H9 (cell line): ENCODE data around the gene EPAS1. TPM values are rescaled to one million over a fixed set of nuclear protein-coding genes. Genes with fewer than 3 reads are reported as not detected.

ENCODE experiments used
- DNase-seq: peaks from one replicate; pipeline ENCODE4 v3.0.0-alpha.2; 2017
- H2AFZ ChIP-seq: one replicate; pipeline ENCODE4 v1.6.1; 2013; ENCODE audit warnings: mild to moderate bottlenecking, low read length, control low read depth, moderate library complexity
- H2AK5ac ChIP-seq: 2 replicates; pipeline ENCODE4 v1.6.1; 2013; ENCODE audit warnings: low read length, control low read depth, mixed read lengths; ENCODE audit not compliant: insufficient read length
- H2BK120ac ChIP-seq: one replicate; pipeline ENCODE4 v1.6.1; 2013; ENCODE audit warnings: low read depth, mild to moderate bottlenecking, low read length, control low read depth, inconsistent platforms; ENCODE audit not compliant: poor library complexity, severe bottlenecking
- H2BK12ac ChIP-seq: 2 replicates; pipeline ENCODE4 v1.6.1; 2013; ENCODE audit warnings: low read length, control low read depth, mixed read lengths, low read depth; ENCODE audit not compliant: insufficient read length
- H2BK15ac ChIP-seq: 2 replicates; pipeline ENCODE4 v1.6.1; 2013; ENCODE audit warnings: low read depth, low read length, control low read depth
- H2BK20ac ChIP-seq: one replicate; pipeline ENCODE4 v1.6.1; 2013; ENCODE audit warnings: low read depth, mild to moderate bottlenecking, low read length, control low read depth, inconsistent platforms; ENCODE audit not compliant: poor library complexity, severe bottlenecking
- H2BK5ac ChIP-seq: 2 replicates; pipeline ENCODE4 v1.6.1; 2013; ENCODE audit warnings: low read length, control low read depth, mixed read lengths; ENCODE audit not compliant: insufficient read length
- H3K14ac ChIP-seq: 2 replicates; pipeline ENCODE4 v1.6.1; 2013; ENCODE audit warnings: low read length, control low read depth; ENCODE audit not compliant: insufficient read depth
- H3K18ac ChIP-seq: 2 replicates; pipeline ENCODE4 v1.6.1; 2013; ENCODE audit warnings: low read depth, mild to moderate bottlenecking, mixed read lengths, low read length, control low read depth; ENCODE audit not compliant: insufficient read length
- H3K23ac ChIP-seq: 2 replicates; pipeline ENCODE4 v1.6.1; 2013; ENCODE audit warnings: low read length, control low read depth, mixed read lengths, low read depth; ENCODE audit not compliant: insufficient read length
- H3K23me2 ChIP-seq: 2 replicates; pipeline ENCODE4 v1.6.1; 2013; ENCODE audit warnings: low read depth, mild to moderate bottlenecking, mixed read lengths, low read length, control low read depth; ENCODE audit not compliant: insufficient read length, poor library complexity, severe bottlenecking
- H3K27ac ChIP-seq: 2 replicates; pipeline ENCODE4 v1.5.1; 2013; ENCODE audit warnings: low read length, control low read depth, mixed read lengths, low read depth; ENCODE audit not compliant: insufficient read length
- H3K27me3 ChIP-seq: 2 replicates; pipeline ENCODE4 v1.6.1; 2013; ENCODE audit warnings: low read length, control low read depth, inconsistent platforms; ENCODE audit not compliant: insufficient read depth
- H3K4ac ChIP-seq: 2 replicates; pipeline ENCODE4 v1.6.1; 2013; ENCODE audit warnings: low read depth, mild to moderate bottlenecking, control low read depth, inconsistent platforms, low read length, moderate library complexity
- H3K4me1 ChIP-seq: 2 replicates; pipeline ENCODE4 v1.6.1; 2013; ENCODE audit warnings: low read length, control low read depth, inconsistent platforms; ENCODE audit not compliant: insufficient read depth
- H3K4me2 ChIP-seq: 2 replicates; pipeline ENCODE4 v1.6.1; 2013; ENCODE audit warnings: low read length, control low read depth, mixed read lengths; ENCODE audit not compliant: insufficient read length, insufficient read depth
- H3K56ac ChIP-seq: 2 replicates; pipeline ENCODE4 v1.6.1; 2013; ENCODE audit warnings: low read depth, mild to moderate bottlenecking, mixed read lengths, low read length, control low read depth; ENCODE audit not compliant: insufficient read length
- H3K79me1 ChIP-seq: 2 replicates; pipeline ENCODE4 v1.6.1; 2013; ENCODE audit warnings: low read depth, mild to moderate bottlenecking, moderate library complexity, low read length, control low read depth, inconsistent platforms; ENCODE audit not compliant: insufficient read depth, poor library complexity, severe bottlenecking
- H3K79me2 ChIP-seq: 2 replicates; pipeline ENCODE4 v1.6.1; 2013; ENCODE audit warnings: low read length, control low read depth, inconsistent platforms; ENCODE audit not compliant: insufficient read depth
- H3K9ac ChIP-seq: 2 replicates; pipeline ENCODE4 v1.6.1; 2013; ENCODE audit warnings: low read length, control low read depth, mixed read lengths; ENCODE audit not compliant: insufficient read length; ENCODE audit errors: extremely low read depth
- H3K9me3 ChIP-seq: one replicate; pipeline ENCODE4 v1.6.1; 2013; ENCODE audit warnings: low read depth, low read length, inconsistent platforms; ENCODE audit not compliant: control insufficient read depth
- H3T11ph ChIP-seq: one replicate; pipeline ENCODE4 v1.6.1; 2013; ENCODE audit warnings: mild to moderate bottlenecking, low read length, control low read depth, inconsistent platforms
- H4K20me1 ChIP-seq: one replicate; pipeline ENCODE4 v1.6.1; 2013; ENCODE audit not compliant: control insufficient read depth, insufficient read length, insufficient read depth
- H4K5ac ChIP-seq: 2 replicates; pipeline ENCODE4 v1.6.1; 2013; ENCODE audit warnings: low read depth, mild to moderate bottlenecking, mixed read lengths, low read length, control low read depth; ENCODE audit not compliant: insufficient read length
- H4K8ac ChIP-seq: replicated peaks from 2 replicates; pipeline ENCODE4 v1.6.1; 2013; ENCODE audit warnings: low read length, control low read depth, mixed read lengths, low read depth; ENCODE audit not compliant: insufficient read length
- H4K91ac ChIP-seq: 2 replicates; pipeline ENCODE4 v1.6.1; 2013; ENCODE audit warnings: low read depth, mild to moderate bottlenecking, moderate library complexity, mixed read lengths, low read length, control low read depth; ENCODE audit not compliant: insufficient read length
- H3K27ac Mint-ChIP-seq, 3 experiments: 2 replicates in 2 of 3; 3 replicates in 1 of 3; pipeline ENCODE4 v1.8.0; 2020 to 2021; ENCODE audit warnings: mixed read lengths in 3 of 3, mild to moderate bottlenecking in 1 of 3, moderate library complexity in 1 of 3
- H3K27me3 Mint-ChIP-seq: 2 replicates; pipeline ENCODE4 v1.8.0; 2021; ENCODE audit warnings: low read depth, mild to moderate bottlenecking, moderate library complexity, mixed read lengths
- H3K36me3 Mint-ChIP-seq, 3 experiments: 2 replicates in 2 of 3; 3 replicates in 1 of 3; pipeline ENCODE4 v1.8.0; 2020 to 2021; ENCODE audit warnings: low read depth in 3 of 3, mixed read lengths in 3 of 3; ENCODE audit not compliant: insufficient read depth in 1 of 3
- H3K4me1 Mint-ChIP-seq, 2 experiments: 2 replicates each; pipeline ENCODE4 v1.8.0; 2020; ENCODE audit warnings: mixed read lengths in 2 of 2
- H3K4me3 Mint-ChIP-seq, 2 experiments: 2 replicates in 1 of 2; 3 replicates in 1 of 2; pipeline ENCODE4 v1.8.0; 2020 to 2021; ENCODE audit warnings: mild to moderate bottlenecking in 2 of 2, mixed read lengths in 2 of 2, moderate library complexity in 1 of 2
- H3K9me3 Mint-ChIP-seq, 2 experiments: 2 replicates in 1 of 2; 3 replicates in 1 of 2; pipeline ENCODE4 v1.8.0; 2020; ENCODE audit warnings: mild to moderate bottlenecking in 2 of 2, mixed read lengths in 2 of 2, moderate library complexity in 1 of 2
- WGBS: extraction: QIAGEN DNeasy Blood & Tissue Kit; methylation state at CpG from one replicate; pipeline ENCODE4 v1.1.7; 2013; ENCODE audit warnings: missing lambda C conversion rate, low lambda C conversion rate, mixed read lengths; ENCODE audit not compliant: insufficient read length; ENCODE audit errors: extremely low coverage; 5-methylcytosine and 5-hydroxymethylcytosine counted together
- total RNA-seq: library from RNA; stranded (reverse); gene quantifications from 2 replicates; pipeline ENCODE4 v1.2.1, GENCODE V29; 2021
- TF ChIP-seq, protein P1 (sequence below): fragments of 200-600 bp; sonication (generic); conservative IDR thresholded peaks from 3 replicates; pipeline ENCODE4 v1.8.0; 2021; ENCODE audit warnings: antibody characterized with exemption, mild to moderate bottlenecking

Gene EPAS1
- total RNA-seq, 1 experiment from 2014 or later, result 1.1 TPM

DNA sequence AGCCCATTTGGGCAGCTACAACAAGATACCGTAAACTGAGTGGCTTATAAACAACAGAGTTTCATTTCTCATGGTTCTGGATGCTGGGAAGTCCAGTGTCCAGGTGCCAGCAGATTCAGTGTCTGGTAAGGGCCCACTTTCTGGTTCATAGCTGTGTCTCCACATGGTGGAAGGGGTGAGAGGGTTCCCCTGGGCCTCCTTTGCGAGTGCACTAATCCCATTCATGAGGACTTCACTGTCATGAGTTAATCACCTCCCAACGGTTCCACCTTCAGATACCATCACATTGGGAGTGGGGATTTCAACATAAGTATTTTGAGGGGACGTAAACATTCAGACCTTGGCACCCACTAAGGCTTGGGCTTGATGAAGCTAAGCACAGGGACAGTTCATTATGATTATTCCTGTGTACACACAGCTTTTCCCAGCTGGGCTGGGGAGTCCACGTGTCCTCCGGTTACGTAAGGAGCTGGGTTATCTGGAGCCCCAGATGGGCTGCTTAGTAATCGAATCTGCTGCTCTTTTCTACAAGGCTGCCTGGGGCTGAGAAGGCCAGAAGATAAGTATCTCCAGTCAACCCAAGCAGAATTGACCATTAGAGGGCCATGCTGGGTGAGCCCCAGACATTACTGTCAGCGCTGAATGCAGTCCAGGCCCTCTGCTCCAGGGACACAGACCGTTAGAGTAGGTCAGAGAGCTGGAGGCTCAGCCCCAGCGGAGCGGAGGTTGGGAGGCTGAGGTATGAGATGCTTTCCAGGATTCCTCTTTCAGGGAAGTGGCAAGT lies 42.7 kb downstream of the EPAS1 start:
- no peaks in the 10 kb centered on the region for H3K9me3 ChIP-seq
- H2BK5ac ChIP-seq, result no peak overlapping the region
- H4K5ac ChIP-seq, result no peak overlapping the region
- no peaks in the 10 kb centered on the region for H3K36me3 Mint-ChIP-seq
- H3K23me2 ChIP-seq, result no peaks in the 10 kb centered on the region
- TF ChIP-seq, protein P1, sequence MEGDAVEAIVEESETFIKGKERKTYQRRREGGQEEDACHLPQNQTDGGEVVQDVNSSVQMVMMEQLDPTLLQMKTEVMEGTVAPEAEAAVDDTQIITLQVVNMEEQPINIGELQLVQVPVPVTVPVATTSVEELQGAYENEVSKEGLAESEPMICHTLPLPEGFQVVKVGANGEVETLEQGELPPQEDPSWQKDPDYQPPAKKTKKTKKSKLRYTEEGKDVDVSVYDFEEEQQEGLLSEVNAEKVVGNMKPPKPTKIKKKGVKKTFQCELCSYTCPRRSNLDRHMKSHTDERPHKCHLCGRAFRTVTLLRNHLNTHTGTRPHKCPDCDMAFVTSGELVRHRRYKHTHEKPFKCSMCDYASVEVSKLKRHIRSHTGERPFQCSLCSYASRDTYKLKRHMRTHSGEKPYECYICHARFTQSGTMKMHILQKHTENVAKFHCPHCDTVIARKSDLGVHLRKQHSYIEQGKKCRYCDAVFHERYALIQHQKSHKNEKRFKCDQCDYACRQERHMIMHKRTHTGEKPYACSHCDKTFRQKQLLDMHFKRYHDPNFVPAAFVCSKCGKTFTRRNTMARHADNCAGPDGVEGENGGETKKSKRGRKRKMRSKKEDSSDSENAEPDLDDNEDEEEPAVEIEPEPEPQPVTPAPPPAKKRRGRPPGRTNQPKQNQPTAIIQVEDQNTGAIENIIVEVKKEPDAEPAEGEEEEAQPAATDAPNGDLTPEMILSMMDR, result no peak
- no peak overlapping the region for H3K23ac ChIP-seq
- H4K91ac ChIP-seq, result no peak overlapping the region
- no peak for DNase-seq
- no peak overlapping the region for H3K9ac ChIP-seq
- H4K8ac ChIP-seq, result no peak overlapping the region
- peaks cover 20% of the 10 kb centered on the region for H3K27me3 Mint-ChIP-seq
- H3K79me1 ChIP-seq, result no peaks in the 10 kb centered on the region
- WGBS, result no CpG with 5 or more reads among the region's 12 CpGs
- no peaks in the 10 kb centered on the region; the same call in 1 of the 2 replicates for H3K27me3 ChIP-seq
- no peak overlapping the region for H3T11ph ChIP-seq
- peaks cover 25 to 27% of the 10 kb centered on the region in 2 experiments for H3K4me1 Mint-ChIP-seq
- no peak overlapping the region for H3K18ac ChIP-seq
- H2BK120ac ChIP-seq, result no peak overlapping the region
- H3K4me3 Mint-ChIP-seq, result no peak overlapping the region
- no peak overlapping the region for H3K27ac Mint-ChIP-seq
- H3K4ac ChIP-seq, result no peak overlapping the region
- no peak overlapping the region for H2BK12ac ChIP-seq
- no peak overlapping the region for H3K27ac ChIP-seq
- no peaks in the 10 kb centered on the region for H3K9me3 Mint-ChIP-seq
- no peak overlapping the region for H2BK20ac ChIP-seq
- H3K14ac ChIP-seq, result no peak overlapping the region
- H2AK5ac ChIP-seq, result no peak overlapping the region
- H3K79me2 ChIP-seq, result no peaks in the 10 kb centered on the region
- H2BK15ac ChIP-seq, result no peak overlapping the region
- H4K20me1 ChIP-seq, result no peaks in the 10 kb centered on the region
- no peak overlapping the region for H3K4me2 ChIP-seq
- no peak overlapping the region for H2AFZ ChIP-seq
- H3K56ac ChIP-seq, result no peak overlapping the region
- peaks cover 10% of the 10 kb centered on the region; the same call in 1 of the 2 replicates for H3K4me1 ChIP-seq
